HepG2 (cell line): ENCODE measurements around the gene GJC2. TPM values are rescaled to one million over a fixed set of nuclear protein-coding genes. Genes with fewer than 3 reads are reported as not detected.

ENCODE experiments used
- CENPT ChIP-seq: sonication (generic); formaldehyde crosslinking; IDR thresholded peaks from 2 replicates; pipeline ENCODE4 v1.8.0; 2022; ENCODE audit warnings: low read depth, mild to moderate bottlenecking, moderate library complexity, missing genetic modification reagents
- EED ChIP-seq: sonication (generic); formaldehyde crosslinking; IDR thresholded peaks from 2 replicates; pipeline ENCODE4 v1.5.0; 2020; ENCODE audit warnings: mild to moderate bottlenecking, missing genetic modification reagents
- ERF ChIP-seq: IDR thresholded peaks from 2 replicates; pipeline ENCODE4 v1.6.1; 2018; ENCODE audit warnings: missing biosample characterization, missing genetic modification reagents
- GATAD2A ChIP-seq: IDR thresholded peaks from 2 replicates; pipeline ENCODE4 v1.6.1; 2016
- GTF2F1 ChIP-seq: fragments of 150-350 bp; IDR thresholded peaks from 2 replicates; pipeline ENCODE4 v1.6.1; 2014; ENCODE audit warnings: low read length
- LRRFIP1 ChIP-seq: sonication (generic); formaldehyde crosslinking; conservative IDR thresholded peaks from 2 replicates; pipeline ENCODE4 v1.4.0; 2020; ENCODE audit warnings: missing genetic modification reagents
- MATR3 ChIP-seq: sonication (generic); formaldehyde crosslinking; IDR thresholded peaks from 2 replicates; pipeline ENCODE4 v1.4.0; 2020; ENCODE audit warnings: missing genetic modification reagents
- NR2C2 ChIP-seq: sonication (generic); formaldehyde crosslinking; IDR thresholded peaks from 2 replicates; pipeline ENCODE4 v1.4.0; 2020; ENCODE audit warnings: missing genetic modification reagents, mild to moderate bottlenecking, moderate library complexity, borderline replicate concordance
- YEATS2 ChIP-seq: sonication (generic); formaldehyde crosslinking; IDR thresholded peaks from 2 replicates; pipeline ENCODE4 v1.4.0; 2020; ENCODE audit warnings: missing genetic modification reagents, borderline replicate concordance
- ZFP82 ChIP-seq: sonication (generic); formaldehyde crosslinking; IDR thresholded peaks from 2 replicates; pipeline ENCODE4 v1.5.1; 2020; ENCODE audit warnings: mild to moderate bottlenecking, missing genetic modification reagents, borderline replicate concordance
- ZMYM3 ChIP-seq: sonication (generic); formaldehyde crosslinking; IDR thresholded peaks from 2 replicates; pipeline ENCODE4 v1.5.1; 2020; ENCODE audit warnings: mild to moderate bottlenecking, missing genetic modification reagents
- ZNF292 ChIP-seq: sonication (generic); formaldehyde crosslinking; IDR thresholded peaks from 2 replicates; pipeline ENCODE4 v1.8.1; 2022; ENCODE audit warnings: mild to moderate bottlenecking, low read depth, missing genetic modification reagents, borderline replicate concordance
- ZNF362 ChIP-seq: sonication (generic); formaldehyde crosslinking; IDR thresholded peaks from 2 replicates; pipeline ENCODE4 v1.4.0; 2020; ENCODE audit warnings: missing genetic modification reagents, mild to moderate bottlenecking, borderline replicate concordance
- ZNF646 ChIP-seq: sonication (generic); formaldehyde crosslinking; IDR thresholded peaks from 2 replicates; pipeline ENCODE4 v1.9.0; 2021; ENCODE audit warnings: mild to moderate bottlenecking, missing genetic modification reagents
- ZNF660 ChIP-seq: sonication (generic); formaldehyde crosslinking; IDR thresholded peaks from 2 replicates; pipeline ENCODE4 v1.5.1; 2020; ENCODE audit warnings: mild to moderate bottlenecking, low read depth, missing genetic modification reagents, borderline replicate concordance
- ZNF883 ChIP-seq: sonication (generic); formaldehyde crosslinking; IDR thresholded peaks from 2 replicates; pipeline ENCODE4 v1.5.1; 2020; ENCODE audit warnings: mild to moderate bottlenecking, missing genetic modification reagents; ENCODE audit errors: not compliant biosample characterization
- polyA plus RNA-seq, 8 experiments: library from polyadenylated mRNA; depleted of rRNA in 3 of 8; stranded (reverse) in 7 of 8; unstranded in 1 of 8; fragments of >200 nt; fragmentation: Illumina TruSeq in 4 of 8; extraction: Trizol in 4 of 8; gene quantifications; 2 replicates each; pipeline versions ENCODE4 v1.2.1 to v1.2.3, GENCODE V29; 2011 to 2016; ENCODE audit warnings: low read depth in 4 of 8, missing spikeins in 1 of 8, mixed read lengths in 1 of 8; ENCODE audit not compliant: insufficient read depth in 1 of 8
- total RNA-seq, 5 experiments: library from RNA; depleted of rRNA; stranded (reverse); fragments of >200 nt; fragmentation: Illumina TruSeq; extraction: Trizol; gene quantifications; 2 replicates each; pipeline ENCODE4 v1.2.3, GENCODE V29; 2016; ENCODE audit warnings: low read depth in 1 of 5

Gene GJC2
- total and polyA plus RNA-seq, 2 of the 13 experiments (the other 11 are each of a cell fraction or from before 2014, with no cell fraction given) = 1.6 to 3.8 TPM

DNA sequence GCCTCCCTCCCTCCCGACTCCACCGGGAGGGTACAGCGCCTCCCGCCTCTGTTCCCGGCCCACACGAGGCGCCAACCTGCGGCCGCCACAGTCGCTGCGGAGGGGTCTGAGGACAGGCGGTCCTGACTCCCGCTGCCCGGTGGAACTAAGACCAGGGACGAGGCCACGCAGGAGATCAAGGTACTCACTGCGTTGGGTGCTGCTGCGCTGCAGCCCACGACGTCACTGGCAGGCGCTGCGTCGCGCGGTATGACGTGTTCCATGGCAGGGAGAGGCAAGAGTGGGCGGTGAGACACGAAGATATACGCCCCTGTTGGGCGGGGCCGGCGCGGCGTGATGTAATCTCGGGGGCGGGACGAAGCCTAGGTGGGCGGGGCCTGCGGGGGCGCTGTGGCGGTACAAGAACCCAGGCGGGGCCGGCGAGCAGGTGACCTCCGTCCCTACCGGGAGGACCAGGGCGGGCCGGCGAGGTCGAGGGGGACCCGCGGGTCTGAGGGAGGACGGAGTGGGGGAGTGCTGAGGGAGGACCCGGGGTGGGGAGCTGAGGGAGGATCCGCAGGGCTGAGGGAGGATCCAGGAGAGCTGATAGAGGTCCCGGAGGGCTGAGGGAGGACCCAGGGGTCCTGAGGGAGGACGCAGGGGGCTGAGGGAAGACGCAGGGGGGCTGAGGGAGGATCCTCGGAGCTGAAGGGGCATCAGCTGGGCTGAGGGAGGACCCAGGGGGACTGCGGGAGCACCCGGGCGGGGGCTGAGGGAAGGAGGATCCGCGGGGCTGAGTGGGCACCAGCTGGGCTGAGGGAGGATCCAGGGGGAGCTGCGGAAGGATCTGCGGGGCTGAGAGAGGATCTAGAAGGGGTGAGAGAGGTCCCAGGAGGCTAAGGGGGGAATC is 40.4 kb upstream of the GJC2 start, which contains the start of gene MRPL55 (continued):
- no peak for TF ChIP-seq ZNF646 (CRISPR knock-in tag)
- peak; percentile 99 for TF ChIP-seq ZFP82 (CRISPR knock-in tag)
- TF ChIP-seq GTF2F1 = no peak
- TF ChIP-seq EED = peak; percentile 89; the same call in 1 of the 2 replicates
- TF ChIP-seq YEATS2 (CRISPR knock-in tag) = peak; percentile 97
- no peak for TF ChIP-seq ZNF660
- TF ChIP-seq NR2C2 (CRISPR knock-in tag) = peak; percentile 72
- TF ChIP-seq ZNF362 (CRISPR knock-in tag) = 0 out of 2 replicates have a peak, but pooled peaks have one; percentile 28
- no peak for TF ChIP-seq MATR3 (CRISPR knock-in tag)
- no peak; the same call in 1 of the 2 replicates for TF ChIP-seq CENPT (CRISPR knock-in tag)
- TF ChIP-seq LRRFIP1 (CRISPR knock-in tag) = no peak
- no peak for TF ChIP-seq ZMYM3
- peak; percentile 78; the same call in 1 of the 2 replicates for TF ChIP-seq ZNF292
- peak; percentile 94 for TF ChIP-seq ZNF883 (CRISPR knock-in tag)
- TF ChIP-seq GATAD2A = peak; percentile 60
- peak; percentile 65 for TF ChIP-seq ERF (CRISPR knock-in tag)
